Gastroesophageal sphincter (tissue), 4 donors: ENCODE measurements around the gene ZMIZ1. TPM values are rescaled to one million over a fixed set of nuclear protein-coding genes. Genes with fewer than 3 reads are reported as not detected.

Source experiments
- ATAC-seq: fragments of 150-250 bp; one replicate; pipeline ENCODE4 v1.9.1; 2016; ENCODE audit warnings: mild to moderate bottlenecking, moderate library complexity
- H3K27ac ChIP-seq, 4 donors: fragments of 200-600 bp; sonication (generic) in 3 of 4; 1 replicate in 3 of 4; 2 replicates in 1 of 4; pipeline ENCODE4 v1.5.1; 2016 to 2019
- H3K27me3 ChIP-seq: fragments of 200-600 bp; sonication (generic); one replicate; pipeline ENCODE4 v1.5.1; 2019
- H3K36me3 ChIP-seq, 2 donors: fragments of 200-600 bp; sonication (generic); one replicate each; pipeline ENCODE4 v1.5.1; 2019; ENCODE audit warnings: control low read depth in 1 of 2
- H3K4me1 ChIP-seq, 3 donors: fragments of 200-600 bp; sonication (generic); 1 replicate in 2 of 3; 2 replicates in 1 of 3; pipeline ENCODE4 v1.5.1; 2016 to 2019; ENCODE audit warnings: control low read depth in 2 of 3
- H3K4me3 ChIP-seq, 2 donors: fragments of 200-600 bp; sonication (generic); one replicate each; pipeline ENCODE4 v1.5.1; 2019; ENCODE audit warnings: mild to moderate bottlenecking in 1 of 2, moderate library complexity in 1 of 2
- H3K9me3 ChIP-seq, 3 donors: fragments of 200-600 bp; sonication (generic); one replicate each; pipeline ENCODE4 v1.5.1; 2017 to 2019; ENCODE audit warnings: control low read depth in 2 of 3
- EP300 ChIP-seq: sonication (generic); formaldehyde crosslinking; IDR thresholded peaks from one replicate; pipeline ENCODE4 v1.6.1; 2017; ENCODE audit warnings: antibody characterized with exemption, mild to moderate bottlenecking
- POLR2A ChIP-seq, 2 donors: fragments of 450-650 bp; IDR thresholded peaks; one replicate each; pipeline ENCODE4 v1.6.1; 2017; ENCODE audit warnings: antibody characterized with exemption in 2 of 2, mild to moderate bottlenecking in 2 of 2, moderate library complexity in 1 of 2
- POLR2AphosphoS5 ChIP-seq: sonication (generic); formaldehyde crosslinking; IDR thresholded peaks from one replicate; pipeline ENCODE4 v1.6.1; 2017; ENCODE audit warnings: antibody characterized with exemption
- WGBS, 2 donors: methylation state at CpG; one replicate each; pipeline ENCODE4 v1.1.5; 2018; ENCODE audit warnings: low coverage in 1 of 2; 5-methylcytosine and 5-hydroxymethylcytosine counted together
- total RNA-seq, 4 donors: library from RNA; depleted of rRNA; stranded (reverse); fragments of >200 nt; gene quantifications; one replicate each; pipeline ENCODE4 v1.1.0, GENCODE V29; 2016
- TF ChIP-seq, protein P1 (sequence below), 4 experiments: fragments of 200-600 bp in 2 of 4; fragments of 450-650 bp in 2 of 4; sonication (generic) in 1 of 4; IDR thresholded peaks; one replicate each; pipeline ENCODE4 v1.5.1; 2017 to 2019; ENCODE audit warnings: antibody characterized with exemption in 4 of 4, mild to moderate bottlenecking in 2 of 4, moderate library complexity in 2 of 4

Gene ZMIZ1
- total RNA-seq, 4 donors from 2014 or later: 36.3 to 79.2 (median 67.1) TPM

DNA sequence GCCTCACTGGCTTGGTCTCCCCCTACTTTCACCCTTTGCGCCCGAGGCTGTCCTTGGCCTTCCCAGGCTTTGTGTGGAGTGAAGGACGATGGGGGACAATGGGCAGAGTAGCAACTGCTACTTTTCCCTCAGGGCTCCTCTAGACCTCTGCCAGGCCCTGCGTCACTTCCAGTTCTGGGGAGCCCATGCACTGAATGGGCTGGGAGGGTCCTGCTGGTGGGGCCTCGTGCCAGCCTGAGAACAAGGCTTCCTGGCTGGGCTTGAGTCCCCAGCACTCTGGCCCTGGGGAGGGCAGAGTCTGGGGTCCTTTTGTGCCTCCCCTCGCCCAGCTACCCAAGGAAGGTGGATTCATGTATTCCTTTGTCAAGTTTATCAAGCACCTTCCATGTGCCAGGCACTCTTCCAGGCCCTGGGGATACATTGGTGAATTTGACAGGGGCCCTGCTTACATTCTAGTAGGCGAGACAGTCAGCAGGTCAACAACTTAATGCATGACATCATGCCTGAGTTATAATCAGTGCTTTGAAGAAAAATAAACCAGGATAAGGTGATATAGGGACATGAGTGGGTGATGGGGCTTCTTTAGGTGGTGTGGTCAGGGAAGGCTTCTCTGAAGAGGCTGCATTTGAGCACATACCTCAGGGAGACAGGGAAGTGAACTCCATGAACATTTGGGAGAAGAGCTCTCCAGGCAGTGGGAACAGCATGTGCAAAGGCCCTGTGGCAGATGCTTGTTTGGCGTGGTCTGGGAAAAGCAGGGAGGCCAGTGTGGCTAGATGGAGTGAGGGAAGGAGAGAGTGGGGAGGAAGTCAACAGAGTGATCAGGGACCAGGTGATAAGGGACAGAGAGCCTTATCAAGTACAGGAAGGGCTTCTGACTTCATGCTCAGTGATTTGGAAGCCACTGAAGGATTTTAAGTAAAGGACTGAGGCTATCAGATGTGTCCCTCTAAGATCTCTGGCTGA is 14.1 kb downstream of the ZMIZ1 start:
- Histone ChIP-seq H3K27me3 (no peaks in the 10 kb centered on the region), H3K4me3 (no peak overlapping the region), H3K27ac (peak overlapping the region; percentile 41 to 78 (median 76)), H3K4me1 (peaks cover 34 to 99% (median 91%) of the 10 kb centered on the region in 3 donors), H3K36me3 (no peaks in the 10 kb centered on the region), H3K9me3 (no peaks in the 10 kb centered on the region)
- TF ChIP-seq, protein P1, sequence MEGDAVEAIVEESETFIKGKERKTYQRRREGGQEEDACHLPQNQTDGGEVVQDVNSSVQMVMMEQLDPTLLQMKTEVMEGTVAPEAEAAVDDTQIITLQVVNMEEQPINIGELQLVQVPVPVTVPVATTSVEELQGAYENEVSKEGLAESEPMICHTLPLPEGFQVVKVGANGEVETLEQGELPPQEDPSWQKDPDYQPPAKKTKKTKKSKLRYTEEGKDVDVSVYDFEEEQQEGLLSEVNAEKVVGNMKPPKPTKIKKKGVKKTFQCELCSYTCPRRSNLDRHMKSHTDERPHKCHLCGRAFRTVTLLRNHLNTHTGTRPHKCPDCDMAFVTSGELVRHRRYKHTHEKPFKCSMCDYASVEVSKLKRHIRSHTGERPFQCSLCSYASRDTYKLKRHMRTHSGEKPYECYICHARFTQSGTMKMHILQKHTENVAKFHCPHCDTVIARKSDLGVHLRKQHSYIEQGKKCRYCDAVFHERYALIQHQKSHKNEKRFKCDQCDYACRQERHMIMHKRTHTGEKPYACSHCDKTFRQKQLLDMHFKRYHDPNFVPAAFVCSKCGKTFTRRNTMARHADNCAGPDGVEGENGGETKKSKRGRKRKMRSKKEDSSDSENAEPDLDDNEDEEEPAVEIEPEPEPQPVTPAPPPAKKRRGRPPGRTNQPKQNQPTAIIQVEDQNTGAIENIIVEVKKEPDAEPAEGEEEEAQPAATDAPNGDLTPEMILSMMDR (IDR thresholded peaks at IDR 0.05): no peak
- no peak for TF ChIP-seq POLR2AphosphoS5
- TF ChIP-seq EP300: no peak
- ATAC-seq: no peak
- 64 to 81% methylated on average over 2 of the region's 8 CpGs for WGBS, 2 donors

DNA sequence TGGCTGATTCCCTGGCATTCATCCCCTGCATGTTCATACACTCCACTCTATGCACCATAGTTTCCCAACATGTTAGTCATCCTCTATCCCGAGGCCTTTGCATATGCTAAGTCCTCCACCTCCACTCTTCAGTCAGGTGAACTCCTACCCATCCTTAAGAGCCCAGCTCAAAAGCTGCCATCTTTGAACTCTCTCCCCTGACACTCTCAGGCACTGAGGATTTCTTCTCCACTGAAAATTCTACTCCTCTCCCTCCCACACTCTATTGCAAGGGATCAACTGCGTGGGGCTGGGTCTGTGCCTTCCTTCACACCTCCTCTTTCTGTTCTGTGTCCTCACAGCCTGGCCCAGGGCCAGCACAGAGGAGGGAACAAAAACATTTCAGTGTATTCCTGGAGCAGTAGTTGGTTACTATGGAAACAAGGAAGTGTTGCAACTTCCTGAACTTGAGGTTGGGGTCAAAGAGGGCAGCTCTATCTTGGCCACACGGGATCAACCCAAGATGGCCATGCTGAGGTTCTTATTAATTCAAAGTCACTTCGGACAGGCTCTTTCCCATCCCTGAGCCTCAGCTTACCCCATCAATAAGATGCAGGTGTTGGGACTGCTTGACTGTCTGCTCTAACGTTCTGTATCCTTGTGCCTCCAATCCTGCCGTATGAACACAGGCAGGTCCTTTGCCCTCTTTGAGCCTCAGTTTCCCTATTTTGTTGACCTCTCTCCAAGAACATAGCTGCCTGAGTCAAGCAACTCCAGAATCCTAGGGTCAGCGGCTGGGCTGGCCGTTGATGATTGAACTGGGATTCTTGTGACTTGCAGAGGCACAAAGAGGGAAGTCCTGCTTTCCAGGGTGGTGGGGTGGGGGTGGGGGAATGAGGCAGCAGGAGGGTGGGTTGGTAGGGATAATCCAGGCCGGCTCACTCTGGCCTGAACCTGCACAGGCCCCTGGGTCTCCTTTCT is 15.5 kb downstream of the ZMIZ1 start:
- no peak overlapping the region for H3K4me3 ChIP-seq
- H3K36me3 ChIP-seq: peaks cover 0 to 5% of the 10 kb centered on the region in 2 donors
- H3K9me3 ChIP-seq: no peaks in the 10 kb centered on the region
- no peaks in the 10 kb centered on the region for H3K27me3 ChIP-seq
- H3K27ac ChIP-seq: peak overlapping the region; percentile 52 to 78 (median 76)
- peak; percentile 85 for ATAC-seq
- TF ChIP-seq, protein P1 (IDR thresholded peaks at IDR 0.05): no peak
- TF ChIP-seq EP300 (no peak), POLR2AphosphoS5 (peak; percentile 83), POLR2A (IDR thresholded peaks at IDR 0.05) (no peak)
- peaks cover 34 to 99% (median 90%) of the 10 kb centered on the region in 3 donors for H3K4me1 ChIP-seq
- WGBS, 2 donors: 29 to 36% methylated on average over 4 to 6 of the region's 9 CpGs

GRCh38 chr10:79084972-79085597 is 16.3 kb downstream of the ZMIZ1 start:
- peaks cover 0 to 5% of the 10 kb centered on the region in 2 donors for H3K36me3 ChIP-seq
- no peaks in the 10 kb centered on the region for H3K27me3 ChIP-seq
- no peak for ATAC-seq
- no peaks in the 10 kb centered on the region for H3K9me3 ChIP-seq
- TF ChIP-seq EP300: no peak
- no peak for TF ChIP-seq POLR2AphosphoS5
- no peak for TF ChIP-seq POLR2A (IDR thresholded peaks at IDR 0.05)
- TF ChIP-seq, protein P1 (IDR thresholded peaks at IDR 0.05): no peak
- peaks cover 27 to 99% (median 90%) of the 10 kb centered on the region in 3 donors for H3K4me1 ChIP-seq
- WGBS, 2 donors: no CpG with 5 or more reads among the region's 14 CpGs
- H3K4me3 ChIP-seq: no peak overlapping the region
- H3K27ac ChIP-seq: peak overlapping the region; percentile 52 to 78 (median 76)

GRCh38 chr10:79086822-79087221 is 18.1 kb downstream of the ZMIZ1 start:
- TF ChIP-seq EP300 (no peak), POLR2A (IDR thresholded peaks at IDR 0.05) (no peak), POLR2AphosphoS5 (no peak)
- TF ChIP-seq, protein P1 (IDR thresholded peaks at IDR 0.05): no peak
- H3K4me3 ChIP-seq: no peak overlapping the region
- peak overlapping the region in 2 of 4 donors; percentile 50 to 75 for H3K27ac ChIP-seq
- no peaks in the 10 kb centered on the region for H3K27me3 ChIP-seq
- H3K36me3 ChIP-seq: peaks cover 0 to 5% of the 10 kb centered on the region in 2 donors
- peaks cover 19 to 99% (median 89%) of the 10 kb centered on the region in 3 donors for H3K4me1 ChIP-seq
- H3K9me3 ChIP-seq: no peaks in the 10 kb centered on the region
- WGBS, 2 donors: 100% methylated on average over 2 of the region's 2 CpGs; no CpG with 5 or more reads in 1 of the 2 donors
- no peak for ATAC-seq
